ENCODE results near the gene ZNG1C. TPM values are rescaled to one million over a fixed set of nuclear protein-coding genes. Genes with fewer than 3 reads are reported as not detected.
"Not testable (repeated sequence)": the region's sequence is repeated elsewhere in the genome, so short reads cannot be mapped to it uniquely, and the experiment has no call there.

ZNG1C gene
- total RNA-seq, 1 donor from 2014 or later = 28.1 TPM

GRCh38 chr9:68304777-68305176, 63.0 kb downstream of the ZNG1C start:
- not testable (repeated sequence) for H3K27me3 Mint-ChIP-seq (ENCODE audit: low read depth, unreplicated experiment); H3K36me3 Mint-ChIP-seq (ENCODE audit: low read depth, unreplicated experiment); H3K4me1 ChIP-seq (ENCODE audit: insufficient read depth, low read length); DNase-seq (ENCODE audit: low read depth); H3K4me3 ChIP-seq (ENCODE audit: insufficient read depth, low read depth, low read length); H3K9me3 Mint-ChIP-seq (ENCODE audit: unreplicated experiment); H3K4me2 ChIP-seq (ENCODE audit: low read length); H4K20me1 ChIP-seq (ENCODE audit: insufficient read depth, low read length); H3K36me3 ChIP-seq (ENCODE audit: insufficient read depth, low read length); H3K27ac Mint-ChIP-seq (ENCODE audit: unreplicated experiment); H3K79me2 ChIP-seq (ENCODE audit: insufficient read depth, low read length); H3K27me3 ChIP-seq (ENCODE audit: insufficient read depth, low read length); H3K4me1 Mint-ChIP-seq (ENCODE audit: low read depth, unreplicated experiment); H3K9me3 ChIP-seq (ENCODE audit: insufficient read depth, low read depth, low read length); FAIRE-seq; H3K27ac ChIP-seq (ENCODE audit: low read depth, low read length); H3K4me3 Mint-ChIP-seq (ENCODE audit: unreplicated experiment); H3K9ac ChIP-seq (ENCODE audit: low read length); H2AFZ ChIP-seq (ENCODE audit: low read depth, low read length)

DNA sequence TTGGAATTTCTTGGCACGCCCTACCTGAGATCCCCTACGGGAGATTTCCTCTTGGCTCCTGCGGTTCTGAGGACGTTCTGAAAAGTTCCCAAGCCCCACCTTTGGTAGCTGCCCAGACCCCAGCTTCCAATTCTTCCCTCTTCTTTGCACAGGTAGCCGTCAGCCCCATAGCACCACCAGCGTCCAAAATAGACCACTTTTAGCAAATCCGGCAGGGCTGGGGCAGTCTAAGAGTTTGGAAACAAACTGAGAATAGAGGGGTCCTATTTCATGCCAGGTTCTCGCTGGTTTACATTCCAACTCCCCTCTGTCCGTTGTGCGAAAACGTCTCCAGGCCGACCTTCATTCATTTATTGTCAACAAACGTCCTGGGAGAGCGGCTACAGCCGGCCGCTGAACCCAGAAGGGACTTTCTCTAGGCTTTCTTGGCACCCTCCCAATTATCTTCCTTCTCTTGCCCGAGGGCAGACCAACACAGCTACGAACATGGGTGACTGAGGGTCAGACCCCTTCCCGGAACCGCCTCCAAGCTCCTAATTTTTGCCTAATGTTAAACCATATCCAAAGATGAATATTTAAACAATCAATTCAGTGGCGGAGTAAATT, 64.0 kb downstream of the ZNG1C start:
- not testable (repeated sequence) for H4K20me1 ChIP-seq (ENCODE audit: insufficient read depth, low read length); H3K9me3 ChIP-seq (ENCODE audit: insufficient read depth, low read depth, low read length); DNase-seq (ENCODE audit: low read depth); FAIRE-seq; H3K4me1 ChIP-seq (ENCODE audit: insufficient read depth, low read length); H3K79me2 ChIP-seq (ENCODE audit: insufficient read depth, low read length); H3K4me2 ChIP-seq (ENCODE audit: low read length); H3K4me3 ChIP-seq (ENCODE audit: insufficient read depth, low read depth, low read length); H3K27me3 ChIP-seq (ENCODE audit: insufficient read depth, low read length); H3K36me3 ChIP-seq (ENCODE audit: insufficient read depth, low read length); H3K4me3 Mint-ChIP-seq (ENCODE audit: unreplicated experiment); H3K9me3 Mint-ChIP-seq (ENCODE audit: unreplicated experiment); H3K27me3 Mint-ChIP-seq (ENCODE audit: low read depth, unreplicated experiment); H2AFZ ChIP-seq (ENCODE audit: low read depth, low read length); H3K27ac Mint-ChIP-seq (ENCODE audit: unreplicated experiment); H3K4me1 Mint-ChIP-seq (ENCODE audit: low read depth, unreplicated experiment); H3K9ac ChIP-seq (ENCODE audit: low read length); H3K27ac ChIP-seq (ENCODE audit: low read depth, low read length); H3K36me3 Mint-ChIP-seq (ENCODE audit: low read depth, unreplicated experiment)

- DNase-seq (ENCODE audit: low read depth); H3K36me3 Mint-ChIP-seq (ENCODE audit: low read depth, unreplicated experiment); H3K9me3 ChIP-seq (ENCODE audit: insufficient read depth, low read depth, low read length); H3K4me2 ChIP-seq (ENCODE audit: low read length); H4K20me1 ChIP-seq (ENCODE audit: insufficient read depth, low read length); H3K27ac ChIP-seq (ENCODE audit: low read depth, low read length); H3K9ac ChIP-seq (ENCODE audit: low read length); H3K27me3 Mint-ChIP-seq (ENCODE audit: low read depth, unreplicated experiment); H3K4me1 Mint-ChIP-seq (ENCODE audit: low read depth, unreplicated experiment); H3K4me1 ChIP-seq (ENCODE audit: insufficient read depth, low read length); H3K79me2 ChIP-seq (ENCODE audit: insufficient read depth, low read length); H3K36me3 ChIP-seq (ENCODE audit: insufficient read depth, low read length); H3K4me3 ChIP-seq (ENCODE audit: insufficient read depth, low read depth, low read length); H2AFZ ChIP-seq (ENCODE audit: low read depth, low read length); H3K27me3 ChIP-seq (ENCODE audit: insufficient read depth, low read length); H3K9me3 Mint-ChIP-seq (ENCODE audit: unreplicated experiment); FAIRE-seq; H3K27ac Mint-ChIP-seq (ENCODE audit: unreplicated experiment); H3K4me3 Mint-ChIP-seq (ENCODE audit: unreplicated experiment): not testable (repeated sequence)
Measured at GRCh38 chr9:68306391-68306964, 64.7 kb downstream of the ZNG1C start.

DNA sequence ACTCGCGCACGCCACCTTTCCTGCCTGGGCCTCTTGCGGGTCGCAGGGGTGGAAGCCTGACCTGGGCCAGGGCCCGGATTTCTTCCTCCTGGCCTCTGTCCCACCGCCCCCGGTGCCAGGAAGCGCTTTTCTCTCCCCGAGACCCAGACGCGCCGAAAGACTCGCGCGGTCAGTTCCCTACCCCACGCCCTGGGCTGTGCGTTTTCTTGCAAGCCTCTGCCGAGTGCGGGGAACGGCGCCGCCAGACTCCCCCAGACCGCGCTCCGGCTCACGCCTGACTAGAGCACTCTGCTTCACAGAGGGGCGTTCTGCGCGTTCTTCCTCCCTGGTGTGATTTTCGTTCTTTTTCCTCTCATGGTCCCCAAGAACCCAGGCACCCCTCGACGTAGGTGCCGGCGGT, 65.3 kb downstream of the ZNG1C start:
- not testable (repeated sequence) for H3K36me3 ChIP-seq (ENCODE audit: insufficient read depth, low read length)

GRCh38 chr9:68307654-68308053, 65.9 kb downstream of the ZNG1C start:
- not testable (repeated sequence) for H3K4me3 Mint-ChIP-seq (ENCODE audit: unreplicated experiment); H3K9ac ChIP-seq (ENCODE audit: low read length); H3K79me2 ChIP-seq (ENCODE audit: insufficient read depth, low read length); H3K27ac ChIP-seq (ENCODE audit: low read depth, low read length); H3K4me1 ChIP-seq (ENCODE audit: insufficient read depth, low read length); H3K9me3 Mint-ChIP-seq (ENCODE audit: unreplicated experiment); H3K27ac Mint-ChIP-seq (ENCODE audit: unreplicated experiment); H3K36me3 ChIP-seq (ENCODE audit: insufficient read depth, low read length); H3K4me1 Mint-ChIP-seq (ENCODE audit: low read depth, unreplicated experiment); FAIRE-seq; H3K9me3 ChIP-seq (ENCODE audit: insufficient read depth, low read depth, low read length); H3K27me3 ChIP-seq (ENCODE audit: insufficient read depth, low read length); H3K4me2 ChIP-seq (ENCODE audit: low read length); H3K36me3 Mint-ChIP-seq (ENCODE audit: low read depth, unreplicated experiment); H3K27me3 Mint-ChIP-seq (ENCODE audit: low read depth, unreplicated experiment); DNase-seq (ENCODE audit: low read depth); H3K4me3 ChIP-seq (ENCODE audit: insufficient read depth, low read depth, low read length); H2AFZ ChIP-seq (ENCODE audit: low read depth, low read length); H4K20me1 ChIP-seq (ENCODE audit: insufficient read depth, low read length)

More for the DNA sequence above, 65.3 kb downstream of the ZNG1C start:
- H3K27me3 Mint-ChIP-seq (ENCODE audit: low read depth, unreplicated experiment); H3K4me1 Mint-ChIP-seq (ENCODE audit: low read depth, unreplicated experiment); H3K27me3 ChIP-seq (ENCODE audit: insufficient read depth, low read length); H3K79me2 ChIP-seq (ENCODE audit: insufficient read depth, low read length); H3K9me3 ChIP-seq (ENCODE audit: insufficient read depth, low read depth, low read length); H3K27ac Mint-ChIP-seq (ENCODE audit: unreplicated experiment); H3K36me3 Mint-ChIP-seq (ENCODE audit: low read depth, unreplicated experiment); H3K9me3 Mint-ChIP-seq (ENCODE audit: unreplicated experiment); DNase-seq (ENCODE audit: low read depth); H3K9ac ChIP-seq (ENCODE audit: low read length); H4K20me1 ChIP-seq (ENCODE audit: insufficient read depth, low read length); FAIRE-seq; H3K4me3 Mint-ChIP-seq (ENCODE audit: unreplicated experiment); H2AFZ ChIP-seq (ENCODE audit: low read depth, low read length); H3K4me1 ChIP-seq (ENCODE audit: insufficient read depth, low read length); H3K4me2 ChIP-seq (ENCODE audit: low read length); H3K27ac ChIP-seq (ENCODE audit: low read depth, low read length); H3K4me3 ChIP-seq (ENCODE audit: insufficient read depth, low read depth, low read length): not testable (repeated sequence)

GRCh38 chr9:68311208-68311607, 69.4 kb downstream of the ZNG1C start:
- H3K4me3 Mint-ChIP-seq (ENCODE audit: unreplicated experiment); FAIRE-seq; H3K27me3 Mint-ChIP-seq (ENCODE audit: low read depth, unreplicated experiment); H3K27ac Mint-ChIP-seq (ENCODE audit: unreplicated experiment); H3K27ac ChIP-seq (ENCODE audit: low read depth, low read length); H3K4me3 ChIP-seq (ENCODE audit: insufficient read depth, low read depth, low read length); H3K27me3 ChIP-seq (ENCODE audit: insufficient read depth, low read length); H3K9ac ChIP-seq (ENCODE audit: low read length); H2AFZ ChIP-seq (ENCODE audit: low read depth, low read length); H3K4me1 Mint-ChIP-seq (ENCODE audit: low read depth, unreplicated experiment); H4K20me1 ChIP-seq (ENCODE audit: insufficient read depth, low read length); DNase-seq (ENCODE audit: low read depth); H3K9me3 Mint-ChIP-seq (ENCODE audit: unreplicated experiment); H3K9me3 ChIP-seq (ENCODE audit: insufficient read depth, low read depth, low read length); H3K36me3 ChIP-seq (ENCODE audit: insufficient read depth, low read length); H3K79me2 ChIP-seq (ENCODE audit: insufficient read depth, low read length); H3K36me3 Mint-ChIP-seq (ENCODE audit: low read depth, unreplicated experiment); H3K4me1 ChIP-seq (ENCODE audit: insufficient read depth, low read length); H3K4me2 ChIP-seq (ENCODE audit: low read length): not testable (repeated sequence)

All from astrocyte (in vitro differentiated cells and primary cell).